Measurements from ENCODE around the gene ABHD13.
"Not testable (repeated sequence)": the region's sequence is repeated elsewhere in the genome, so short reads cannot be mapped to it uniquely, and the experiment has no call there.

Gene ABHD13

DNA sequence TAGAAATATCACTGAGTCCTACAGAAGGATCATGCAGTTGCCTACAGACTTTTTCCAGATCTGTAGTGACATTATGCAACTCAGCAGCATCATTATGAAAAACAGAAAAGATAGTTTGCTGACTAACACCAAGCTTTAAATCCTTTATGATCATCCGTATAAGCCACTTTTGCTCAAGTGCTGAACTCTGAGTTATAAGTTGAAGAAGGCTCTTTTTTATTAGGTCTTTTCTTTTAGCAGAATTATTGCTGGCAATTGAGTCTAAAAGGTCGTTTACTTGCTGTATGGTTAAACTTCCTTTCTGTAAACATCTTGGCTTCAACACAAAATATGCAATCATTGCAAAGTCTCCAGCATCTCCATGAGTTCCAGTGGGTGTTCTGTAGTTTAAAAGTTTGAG is 7.6 kb upstream of the ABHD13 start:
- ChIA-PET POLR2A (no interaction called here), CTCF (no interaction called here)
- Histone ChIP-seq H3K27me3 (replicated peaks in 2 of 5; ENCODE audit: control insufficient read depth in 4 of 5, insufficient read depth in 5 of 5, low read length in 4 of 5) (no peaks in the 10 kb centered on the region), H3K4me3 (ENCODE audit: control insufficient read depth in 1 of 7, extremely low read depth in 1 of 7, insufficient read depth in 4 of 7, low read depth in 2 of 7, low read length in 6 of 7) (no peak overlapping the region), H3K9me3 (ENCODE audit: control extremely low read depth in 1 of 5, control insufficient read depth in 4 of 5, insufficient read depth in 2 of 5, low read depth in 1 of 5, low read length in 4 of 5) (peaks cover 0 to 1% (median 0%) of the 10 kb centered on the region in 5 experiments), H3K4me1 (ENCODE audit: control extremely low read depth in 1 of 4, control insufficient read depth in 4 of 4, insufficient read depth in 4 of 4, low read length in 3 of 4) (peaks cover 12 to 30% (median 19%) of the 10 kb centered on the region in 4 experiments), H3K36me3 (ENCODE audit: control insufficient read depth in 4 of 4, insufficient read depth in 4 of 4, low read length in 3 of 4) (peaks cover 2 to 21% (median 9%) of the 10 kb centered on the region in 4 experiments), H3K27ac (ENCODE audit: insufficient read depth in 1 of 2, low read depth in 1 of 2, low read length in 2 of 2, poor library complexity in 1 of 2, severe bottlenecking in 2 of 2) (no peak overlapping the region)
- DNase-seq, result no peak
- WGBS (ENCODE audit: insufficient coverage), result 100% methylated on average over 1 of the region's 2 CpGs

DNA sequence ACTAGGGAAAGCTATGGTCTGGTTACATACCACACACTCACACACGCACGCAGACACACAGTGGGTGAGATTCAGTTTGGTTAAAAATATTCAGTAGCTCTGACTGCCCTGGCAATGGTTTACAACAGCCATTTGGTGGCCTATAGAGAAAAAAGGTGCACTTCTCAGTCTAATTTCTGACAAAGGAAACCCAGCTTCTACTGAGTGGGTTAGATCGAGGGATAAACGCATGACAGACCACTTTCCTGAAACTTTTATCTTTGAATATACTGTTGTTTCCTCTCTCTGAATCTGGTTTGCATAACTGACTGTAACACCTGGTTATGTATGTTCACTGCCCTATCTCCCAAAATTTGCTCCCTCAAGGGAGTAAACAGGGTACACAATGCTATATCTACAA is 5.3 kb upstream of the ABHD13 start:
- DNase-seq, result peak; percentile 22 to 79 (median 57)
- ChIA-PET POLR2A (interaction anchor here (1.1 kb wide), 1 partner anchor 34 kb away, joined by 3 read pairs; no protein-coding TSS in a partner anchor), CTCF (interaction anchor here (1.4 to 3.8 kb wide), 3 partner anchors 11 to 110 kb away, joined by 3 to 21 read pairs (median 4); no protein-coding TSS in a partner anchor)
- H3K27me3 ChIP-seq (replicated peaks in 2 of 5; ENCODE audit: control insufficient read depth in 4 of 5, insufficient read depth in 5 of 5, low read length in 4 of 5), result no peaks in the 10 kb centered on the region
- H3K4me1 ChIP-seq (ENCODE audit: control extremely low read depth in 1 of 4, control insufficient read depth in 4 of 4, insufficient read depth in 4 of 4, low read length in 3 of 4), result peaks cover 21 to 52% (median 35%) of the 10 kb centered on the region in 4 experiments
- peak overlapping the region in 1 of 2 experiments; percentile 35 for H3K27ac ChIP-seq (ENCODE audit: insufficient read depth in 1 of 2, low read depth in 1 of 2, low read length in 2 of 2, poor library complexity in 1 of 2, severe bottlenecking in 2 of 2)
- peaks cover 2 to 21% (median 9%) of the 10 kb centered on the region in 4 experiments for H3K36me3 ChIP-seq (ENCODE audit: control insufficient read depth in 4 of 4, insufficient read depth in 4 of 4, low read length in 3 of 4)
- 0% methylated on average over 2 of the region's 4 CpGs for WGBS (ENCODE audit: insufficient coverage)
- H3K9me3 ChIP-seq (ENCODE audit: control extremely low read depth in 1 of 5, control insufficient read depth in 4 of 5, insufficient read depth in 2 of 5, low read depth in 1 of 5, low read length in 4 of 5), result no peaks in the 10 kb centered on the region
- peak overlapping the region in 3 of 7 experiments; percentile 22 to 59 (median 28) for H3K4me3 ChIP-seq (ENCODE audit: control insufficient read depth in 1 of 7, extremely low read depth in 1 of 7, insufficient read depth in 4 of 7, low read depth in 2 of 7, low read length in 6 of 7)

DNA sequence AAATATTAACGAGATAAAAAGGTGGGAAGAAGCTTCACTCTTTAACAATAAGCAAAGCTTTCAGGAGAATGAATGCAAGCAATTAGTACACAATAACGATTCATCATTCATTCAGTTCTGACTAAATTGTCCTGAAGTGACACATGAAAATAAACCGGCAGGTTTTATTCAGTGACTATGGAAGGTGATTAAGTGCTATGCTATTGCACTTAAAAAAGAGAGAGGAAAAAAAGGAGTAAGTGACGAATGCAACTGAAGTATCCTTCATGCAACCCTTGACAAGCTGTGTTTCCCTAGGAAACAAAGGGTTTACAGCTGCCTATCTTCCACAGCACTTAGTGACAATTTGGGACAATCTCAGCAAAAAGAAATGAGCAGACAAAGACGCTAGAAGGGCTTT is 4.2 kb upstream of the ABHD13 start:
- Histone ChIP-seq H3K36me3 (ENCODE audit: control insufficient read depth in 4 of 4, insufficient read depth in 4 of 4, low read length in 3 of 4) (peaks cover 2 to 20% (median 9%) of the 10 kb centered on the region in 4 experiments), H3K9me3 (ENCODE audit: control extremely low read depth in 1 of 5, control insufficient read depth in 4 of 5, insufficient read depth in 2 of 5, low read depth in 1 of 5, low read length in 4 of 5) (no peaks in the 10 kb centered on the region), H3K4me1 (ENCODE audit: control extremely low read depth in 1 of 4, control insufficient read depth in 4 of 4, insufficient read depth in 4 of 4, low read length in 3 of 4) (peaks cover 21 to 53% (median 35%) of the 10 kb centered on the region in 4 experiments), H3K4me3 (ENCODE audit: control insufficient read depth in 1 of 7, extremely low read depth in 1 of 7, insufficient read depth in 4 of 7, low read depth in 2 of 7, low read length in 6 of 7) (peak overlapping the region in 4 of 7 experiments; percentile 35 to 84 (median 44)), H3K27me3 (replicated peaks in 2 of 5; ENCODE audit: control insufficient read depth in 4 of 5, insufficient read depth in 5 of 5, low read length in 4 of 5) (no peaks in the 10 kb centered on the region), H3K27ac (ENCODE audit: insufficient read depth in 1 of 2, low read depth in 1 of 2, low read length in 2 of 2, poor library complexity in 1 of 2, severe bottlenecking in 2 of 2) (no peak overlapping the region)
- DNase-seq, result no peak
- ChIA-PET POLR2A (no interaction called here), CTCF (interaction anchor here (1.4 to 3.8 kb wide), 3 partner anchors 10 to 109 kb away, joined by 3 to 21 read pairs (median 4); no protein-coding TSS in a partner anchor)
- 94% methylated on average over 3 of the region's 5 CpGs for WGBS (ENCODE audit: insufficient coverage)

DNA sequence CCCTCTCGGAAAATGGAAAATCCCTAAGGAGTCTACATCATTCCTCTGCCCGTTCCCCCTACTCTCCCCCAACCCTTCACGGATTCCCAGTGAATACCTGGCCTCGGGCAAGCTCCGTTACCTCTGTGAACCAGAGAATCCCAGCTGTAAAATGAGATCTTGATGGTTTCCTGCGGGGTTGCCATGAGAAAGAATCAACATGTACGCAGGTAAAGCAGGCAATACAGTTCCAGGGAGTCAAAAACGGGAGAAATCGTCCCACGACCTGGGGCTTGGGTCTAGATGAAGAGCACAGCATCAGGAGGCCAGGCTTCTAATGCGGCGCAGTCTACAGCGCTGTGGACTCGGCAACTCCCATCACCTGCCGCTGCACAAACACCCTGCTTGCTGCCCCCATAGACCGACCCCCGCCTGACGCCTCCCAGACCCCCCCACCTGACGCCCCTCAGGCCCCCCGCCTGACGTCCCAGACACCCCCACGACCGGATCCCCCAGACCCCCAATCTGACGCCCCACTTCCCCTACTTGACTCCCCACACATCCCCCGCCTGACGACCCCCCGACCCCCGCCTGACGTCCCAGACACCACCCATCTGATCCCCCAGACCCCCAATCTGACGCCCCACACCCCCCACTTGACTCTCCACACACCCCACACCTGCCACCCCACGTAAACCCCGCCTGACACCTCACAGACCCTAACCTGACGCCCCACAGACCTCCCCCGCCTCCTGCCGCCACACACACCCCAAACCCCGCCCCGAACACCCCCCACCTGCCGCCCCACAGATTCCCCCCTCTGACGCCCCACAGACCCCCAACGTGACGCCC is 3.5 kb upstream of the ABHD13 start:
- CTCF ChIA-PET, result interaction anchor here (0.6 to 3.8 kb wide), 2 partner anchors 17 to 37 kb away, joined by 4 to 21 read pairs; no protein-coding TSS in a partner anchor
- no peaks in the 10 kb centered on the region for H3K27me3 ChIP-seq (replicated peaks in 2 of 5; ENCODE audit: control insufficient read depth in 4 of 5, insufficient read depth in 5 of 5, low read length in 4 of 5)
- no peak overlapping the region for H3K27ac ChIP-seq (ENCODE audit: insufficient read depth in 1 of 2, low read depth in 1 of 2, low read length in 2 of 2, poor library complexity in 1 of 2, severe bottlenecking in 2 of 2)
- POLR2A ChIA-PET, result no interaction called here
- DNase-seq, result no peak
- 80% methylated on average over 9 of the region's 41 CpGs for WGBS (ENCODE audit: insufficient coverage)
- H3K36me3 ChIP-seq (ENCODE audit: control insufficient read depth in 4 of 4, insufficient read depth in 4 of 4, low read length in 3 of 4), result peaks cover 2 to 14% (median 9%) of the 10 kb centered on the region in 4 experiments
- peaks cover 23 to 61% (median 41%) of the 10 kb centered on the region in 4 experiments for H3K4me1 ChIP-seq (ENCODE audit: control extremely low read depth in 1 of 4, control insufficient read depth in 4 of 4, insufficient read depth in 4 of 4, low read length in 3 of 4)
- no peaks in the 10 kb centered on the region for H3K9me3 ChIP-seq (ENCODE audit: control extremely low read depth in 1 of 5, control insufficient read depth in 4 of 5, insufficient read depth in 2 of 5, low read depth in 1 of 5, low read length in 4 of 5)
- peak overlapping the region in 6 of 7 experiments; percentile 38 to 84 (median 46) for H3K4me3 ChIP-seq (ENCODE audit: control insufficient read depth in 1 of 7, extremely low read depth in 1 of 7, insufficient read depth in 4 of 7, low read depth in 2 of 7, low read length in 6 of 7)

DNA sequence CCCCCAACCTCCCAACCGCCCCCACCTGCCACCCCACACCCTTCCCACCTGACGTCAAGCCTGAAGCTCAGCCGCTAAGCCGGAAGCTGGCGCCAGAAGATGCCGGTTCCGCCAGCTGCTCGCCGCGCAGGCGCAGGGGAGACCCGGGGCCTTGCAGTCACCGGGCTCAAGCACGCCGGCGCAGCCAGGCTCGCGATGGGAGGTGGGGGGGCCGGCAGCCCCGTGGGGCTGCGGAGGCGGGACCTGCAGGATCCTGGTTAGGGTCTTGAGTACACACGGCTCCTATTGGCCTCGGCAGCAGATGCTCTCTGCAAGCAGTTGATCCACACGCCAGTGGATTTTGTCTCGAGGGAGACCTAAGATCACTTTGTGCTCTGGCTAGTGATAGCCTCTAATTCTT is 2.8 kb upstream of the ABHD13 start, which contains the start of gene LIG4:
Gene LIG4 (minus strand): TSS at position 101 of the 400 bp plus-strand sequence. CDS start 4,268 bp downstream, outside the sequence.
- H3K4me1 ChIP-seq (ENCODE audit: control extremely low read depth in 1 of 4, control insufficient read depth in 4 of 4, insufficient read depth in 4 of 4, low read length in 3 of 4), result peaks cover 25 to 66% (median 46%) of the 10 kb centered on the region in 4 experiments
- H3K27ac ChIP-seq (ENCODE audit: insufficient read depth in 1 of 2, low read depth in 1 of 2, low read length in 2 of 2, poor library complexity in 1 of 2, severe bottlenecking in 2 of 2), result peak within 1 kb of the TSS in 1 of 2 experiments; percentile 49
- 0% methylated on average over 20 of the region's 26 CpGs for WGBS (ENCODE audit: insufficient coverage)
- ChIA-PET CTCF (interaction anchor here (0.6 kb wide), 1 partner anchor 17 kb away, joined by 4 read pairs; no protein-coding TSS in a partner anchor), POLR2A (no interaction called here)
- peak; percentile 97 to 98 (median 98) for DNase-seq
- peaks cover 0 to 7% (median 5%) of the 10 kb centered on the region in 4 experiments for H3K36me3 ChIP-seq (ENCODE audit: control insufficient read depth in 4 of 4, insufficient read depth in 4 of 4, low read length in 3 of 4)
- no peaks in the 10 kb centered on the region for H3K9me3 ChIP-seq (ENCODE audit: control extremely low read depth in 1 of 5, control insufficient read depth in 4 of 5, insufficient read depth in 2 of 5, low read depth in 1 of 5, low read length in 4 of 5)
- no peaks in the 10 kb centered on the region for H3K27me3 ChIP-seq (replicated peaks in 2 of 5; ENCODE audit: control insufficient read depth in 4 of 5, insufficient read depth in 5 of 5, low read length in 4 of 5)
- H3K4me3 ChIP-seq (ENCODE audit: control insufficient read depth in 1 of 7, extremely low read depth in 1 of 7, insufficient read depth in 4 of 7, low read depth in 2 of 7, low read length in 6 of 7), result peak within 1 kb of the TSS in 6 of 7 experiments; percentile 51 to 84 (median 64)

DNA sequence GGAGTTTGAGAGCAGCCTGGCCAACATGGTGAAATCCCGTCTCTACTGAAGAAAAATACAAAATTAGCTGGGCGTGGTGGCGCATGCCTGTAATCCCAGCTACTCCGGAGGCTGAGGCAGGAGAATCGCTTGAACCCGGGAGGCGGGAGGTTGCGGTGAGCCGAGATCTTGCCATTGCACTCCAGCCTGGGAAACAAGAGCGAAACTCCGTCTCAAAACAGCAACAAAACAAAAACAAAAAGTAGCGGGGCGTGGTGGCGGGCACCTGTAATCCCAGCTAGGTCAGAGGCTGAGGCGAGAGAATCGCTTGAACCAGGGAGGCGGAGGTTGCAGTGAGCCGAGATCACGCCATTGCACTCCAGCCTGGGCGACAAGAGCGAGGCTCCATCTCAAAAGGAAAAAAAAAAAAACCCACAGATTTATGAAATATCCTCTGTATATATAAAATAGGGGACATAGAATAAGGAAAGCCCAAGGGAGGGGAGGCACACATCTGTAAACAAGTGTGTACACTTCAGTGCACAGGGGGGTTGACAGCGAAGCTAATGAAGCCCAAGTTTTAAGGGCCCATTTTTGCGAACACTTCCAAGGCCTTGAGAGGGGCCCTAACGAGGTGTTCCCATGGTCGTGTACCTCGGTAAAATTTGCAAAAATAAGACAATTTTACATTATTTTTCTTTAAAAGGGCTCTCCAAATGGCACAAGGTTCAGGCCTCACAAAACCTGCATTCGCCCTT is 717 bp upstream of the ABHD13 start:
- CTCF ChIA-PET, result interaction anchor here (1.2 to 1.5 kb wide), 3 partner anchors 14 to 291 kb away, joined by 3 to 6 read pairs (median 4); no protein-coding TSS in a partner anchor
- peaks cover 23 to 62% (median 44%) of the 10 kb centered on the region in 4 experiments for H3K4me1 ChIP-seq (ENCODE audit: control extremely low read depth in 1 of 4, control insufficient read depth in 4 of 4, insufficient read depth in 4 of 4, low read length in 3 of 4)

More for the DNA sequence above, 717 bp upstream of the ABHD13 start:
- H3K36me3 ChIP-seq (ENCODE audit: control insufficient read depth in 4 of 4, insufficient read depth in 4 of 4, low read length in 3 of 4); POLR2A ChIA-PET; H3K9me3 ChIP-seq (ENCODE audit: control extremely low read depth in 1 of 5, control insufficient read depth in 4 of 5, insufficient read depth in 2 of 5, low read depth in 1 of 5, low read length in 4 of 5); DNase-seq; H3K27me3 ChIP-seq (replicated peaks in 2 of 5; ENCODE audit: control insufficient read depth in 4 of 5, insufficient read depth in 5 of 5, low read length in 4 of 5): not testable (repeated sequence)
- Histone ChIP-seq H3K27ac (ENCODE audit: insufficient read depth in 1 of 2, low read depth in 1 of 2, low read length in 2 of 2, poor library complexity in 1 of 2, severe bottlenecking in 2 of 2) (peak overlapping the region; percentile 83 to 93), H3K4me3 (ENCODE audit: control insufficient read depth in 1 of 7, extremely low read depth in 1 of 7, insufficient read depth in 4 of 7, low read depth in 2 of 7, low read length in 6 of 7) (peak overlapping the region; percentile 68 to 95 (median 86))
- 74% methylated on average over 16 of the region's 27 CpGs for WGBS (ENCODE audit: insufficient coverage)
